Measurements from ENCODE around the gene BRAT1.

GRCh38 chr7:2593036-2593727, 37.9 kb upstream of the BRAT1 start:
- TF ChIP-seq CTCF (IDR thresholded peaks at IDR 0.05), result no peak
- TF ChIP-seq EZH2 (IDR thresholded peaks at IDR 0.05; ENCODE audit: borderline replicate concordance, insufficient read depth, low read depth, low read length, poor library complexity, severe bottlenecking), result no peak

Measured in B cell (primary cell).